ENCODE data around the gene SH2D4B. TPM values are rescaled to one million over a fixed set of nuclear protein-coding genes. Genes with fewer than 3 reads are reported as not detected.

Gene SH2D4B
- under 1 TPM in 8 of 10 donors, not detected in 2; 0.07 to 0.16 (median 0.10) TPM for polyA plus RNA-seq (ENCODE audit: insufficient read length in 10 of 10)
- long read RNA-seq, donor 1, result 0 reads
- long read RNA-seq, donor 2, result 0 reads
- long read RNA-seq, donor 3, result 0 reads
- long read RNA-seq, donor 4, result 0 reads
- long read RNA-seq, donor 5, result 0 reads
- long read RNA-seq, donor 6, result 0 reads
- long read RNA-seq, donor 7, result 0 reads
- long read RNA-seq, donor 8, result 0 reads
- long read RNA-seq, donor 9, result 0 reads

DNA sequence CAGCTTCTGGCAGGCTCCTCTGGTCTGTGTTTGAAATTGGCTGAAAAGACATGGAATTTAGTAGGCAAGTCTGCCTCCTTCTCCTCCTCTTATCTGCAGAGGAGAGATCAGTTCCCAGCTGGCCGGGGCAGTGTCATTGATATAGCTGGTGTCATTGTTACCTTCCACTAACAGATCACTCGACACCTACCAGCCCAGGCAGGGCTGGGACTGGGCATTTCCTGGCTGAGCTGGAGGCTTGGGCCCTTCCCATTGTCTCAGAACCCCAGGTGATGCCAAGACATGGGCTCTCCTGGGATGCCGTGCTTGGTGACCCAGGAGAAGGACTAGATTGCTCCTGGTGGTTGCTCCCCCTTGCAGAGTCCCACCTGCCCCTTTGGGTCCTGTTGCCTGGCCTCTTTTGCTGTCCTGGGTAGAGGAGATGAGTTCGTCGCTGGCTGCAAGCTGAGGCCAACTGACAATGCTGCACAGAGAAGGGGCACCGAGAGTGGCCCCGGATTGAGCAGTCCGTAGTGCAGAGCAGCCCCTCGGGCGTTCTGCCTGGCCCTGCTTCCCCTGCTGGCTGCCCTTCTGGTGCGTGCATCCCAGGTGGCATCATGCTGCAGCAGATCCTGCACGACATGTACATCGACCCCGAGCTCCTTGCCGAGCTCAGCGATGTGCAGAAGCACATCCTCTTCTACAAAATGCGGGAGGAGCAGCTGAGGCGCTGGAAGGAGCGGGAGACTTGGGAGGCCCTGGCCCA is at the start of gene SH2D4B:
Gene SH2D4B, plus strand, starts transcription at position 167 of the 745 bp plus-strand sequence. Its CDS starts 430 bp downstream, at position 597.
- no peak for DNase-seq

DNA sequence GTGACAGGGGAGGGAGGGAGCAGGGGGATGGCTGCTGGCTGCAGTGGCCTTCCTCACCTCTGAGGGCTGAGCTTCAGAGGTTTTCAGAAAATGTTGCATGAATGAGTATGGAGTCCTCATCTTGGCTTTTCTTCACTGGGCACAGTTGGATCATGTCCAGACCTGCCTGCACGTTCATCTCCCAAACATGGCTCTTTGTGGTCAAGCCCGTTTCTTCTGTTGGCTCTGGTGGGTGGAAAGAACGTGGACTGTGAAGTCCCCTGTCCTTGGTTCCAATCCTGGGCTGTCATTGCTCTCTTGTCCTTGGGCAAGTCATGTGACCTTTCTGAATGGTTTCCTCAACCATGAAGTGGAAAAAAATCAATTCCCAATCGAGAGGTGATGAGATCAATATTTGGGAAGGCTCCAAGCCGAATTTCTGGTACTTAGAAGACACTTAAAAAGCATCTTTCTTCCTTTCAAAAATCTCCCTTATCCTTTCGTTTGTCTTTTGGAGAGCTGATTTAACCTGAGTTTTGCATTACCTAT is 49.1 kb upstream of the SH2D4B start:
- no peak for DNase-seq

DNA sequence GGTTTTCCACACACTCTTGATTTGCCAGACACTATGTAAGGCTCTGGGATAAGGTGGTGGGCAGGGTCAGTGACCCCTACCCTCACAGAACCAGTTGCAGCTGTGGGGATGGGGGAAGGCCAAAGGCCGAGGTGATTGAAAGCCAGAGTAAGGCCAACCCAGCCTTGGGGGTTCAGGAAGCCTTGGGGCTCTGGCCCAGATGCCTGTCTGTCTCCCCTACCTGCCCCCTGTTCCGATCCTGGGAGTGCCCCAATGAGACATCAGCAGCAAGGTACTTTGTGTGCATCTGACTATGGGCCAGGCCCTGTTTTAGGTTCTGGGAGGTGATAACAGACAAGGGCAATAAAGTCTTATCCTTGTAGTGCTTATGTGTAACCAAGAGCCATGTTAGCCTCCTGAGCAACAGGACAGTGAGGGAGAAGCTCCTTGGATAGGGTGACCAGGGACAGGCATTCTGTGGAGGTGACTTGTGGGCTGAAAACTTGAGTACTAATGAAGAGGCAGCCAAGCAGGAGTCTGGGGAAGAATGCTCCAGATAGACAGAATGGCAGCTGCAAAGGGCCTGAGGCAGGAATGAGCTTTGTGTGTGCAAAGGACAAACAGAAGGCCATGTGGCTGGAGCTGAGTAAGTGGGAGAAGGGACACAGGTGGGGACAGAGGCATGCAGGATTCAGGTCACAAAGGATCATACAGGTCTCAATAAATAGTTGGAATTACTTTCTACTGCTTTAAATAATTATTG is 48.2 kb upstream of the SH2D4B start:
- DNase-seq, result no peak

DNA sequence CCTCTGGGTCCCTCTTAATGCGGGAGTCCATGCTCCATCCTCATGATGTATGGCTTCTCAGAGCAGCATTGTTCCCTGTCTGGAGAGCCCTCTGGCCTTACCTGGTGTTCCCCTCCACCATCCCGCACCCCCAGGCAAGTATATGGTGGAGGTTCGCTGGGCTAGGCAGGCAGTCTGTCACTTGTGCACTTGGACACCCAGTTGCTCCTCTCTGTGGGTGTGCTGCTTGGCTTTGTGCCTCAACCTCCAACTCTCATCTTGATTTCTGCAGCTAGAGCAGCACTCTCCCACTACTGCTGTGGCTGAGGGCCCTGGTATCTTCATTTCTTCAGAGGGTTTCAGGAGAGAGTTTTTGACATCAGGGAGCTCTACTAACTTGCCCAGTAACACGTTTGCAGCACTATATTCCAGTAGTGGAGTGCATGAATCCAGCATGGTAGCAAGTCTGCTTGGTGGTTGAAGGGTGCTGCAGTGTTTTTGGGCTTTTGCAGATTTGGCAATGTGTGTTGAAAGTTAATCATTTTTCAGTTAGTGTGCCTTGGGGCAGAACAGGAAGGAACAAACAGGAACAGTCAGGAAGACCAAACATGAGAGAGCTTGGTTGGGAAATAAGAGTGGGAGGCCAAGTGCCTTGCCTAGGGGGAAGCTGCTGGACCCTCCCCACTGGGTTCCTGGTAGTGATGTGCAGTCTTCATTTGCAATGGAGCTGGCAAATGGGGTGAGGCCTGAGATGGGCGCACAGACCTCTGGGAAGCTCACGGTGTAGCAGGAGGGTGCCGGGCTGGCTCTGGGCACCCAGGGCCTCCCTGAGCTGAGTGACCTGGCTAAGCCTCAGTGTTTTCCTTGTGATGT is 46.2 kb upstream of the SH2D4B start:
- no peak for DNase-seq

DNA sequence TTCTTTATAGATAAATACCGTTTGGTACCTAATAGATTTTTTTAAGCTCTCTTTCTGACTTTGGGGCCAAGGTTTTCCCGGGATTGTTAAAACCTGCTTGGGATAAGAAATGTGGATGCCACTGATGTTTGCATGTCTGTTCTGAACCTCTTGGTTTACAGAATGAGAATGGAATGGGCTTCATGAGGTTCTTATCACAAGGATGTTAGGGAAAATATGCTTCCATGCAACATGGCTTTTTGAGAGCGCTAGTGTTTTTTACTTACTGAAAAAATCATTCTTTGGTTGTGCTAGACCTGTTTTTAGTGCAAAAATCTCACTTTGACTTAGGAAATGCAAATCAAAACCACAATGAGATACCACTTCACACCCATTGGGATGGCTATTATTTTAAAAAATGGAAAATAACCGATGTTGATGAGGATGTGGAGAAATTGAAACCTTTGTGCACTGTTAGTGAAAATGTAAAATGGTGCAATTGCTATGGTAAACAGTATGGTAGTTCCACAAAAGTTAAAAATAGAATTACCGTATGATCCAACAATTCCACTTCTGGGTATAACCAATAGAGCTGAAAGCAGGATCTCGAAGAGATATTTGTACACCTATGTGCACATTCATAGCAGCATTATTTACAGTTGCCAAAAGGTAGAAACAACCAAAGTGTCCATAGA is 44.7 kb upstream of the SH2D4B start:
- no peak for DNase-seq

DNA sequence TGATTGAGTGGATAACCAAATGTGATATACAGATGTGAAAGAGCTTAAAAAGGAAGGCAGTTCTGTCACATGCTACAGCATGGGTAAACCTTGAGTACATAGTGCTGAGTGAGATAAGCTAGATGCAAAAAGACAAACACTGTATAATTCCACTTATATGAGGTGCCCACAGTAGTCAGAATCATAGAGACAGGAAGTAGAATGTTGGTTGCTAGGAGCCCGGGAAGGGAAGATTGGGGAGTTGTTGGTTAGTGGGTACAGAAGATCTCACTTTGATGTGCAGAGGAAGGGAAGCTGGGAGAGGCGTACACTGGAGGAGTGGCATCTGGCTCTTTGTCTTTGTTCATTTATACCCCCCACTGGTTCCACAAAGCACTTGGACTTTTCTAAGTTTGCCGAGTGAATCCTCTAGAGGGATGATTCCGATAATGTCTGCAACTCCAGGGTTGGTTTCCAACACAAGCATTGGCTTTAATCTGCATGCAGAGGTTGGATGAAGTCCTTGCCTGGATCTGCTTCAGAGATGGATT is 44.1 kb upstream of the SH2D4B start:
- DNase-seq, result peak; percentile 45 to 70 (median 54)

DNA sequence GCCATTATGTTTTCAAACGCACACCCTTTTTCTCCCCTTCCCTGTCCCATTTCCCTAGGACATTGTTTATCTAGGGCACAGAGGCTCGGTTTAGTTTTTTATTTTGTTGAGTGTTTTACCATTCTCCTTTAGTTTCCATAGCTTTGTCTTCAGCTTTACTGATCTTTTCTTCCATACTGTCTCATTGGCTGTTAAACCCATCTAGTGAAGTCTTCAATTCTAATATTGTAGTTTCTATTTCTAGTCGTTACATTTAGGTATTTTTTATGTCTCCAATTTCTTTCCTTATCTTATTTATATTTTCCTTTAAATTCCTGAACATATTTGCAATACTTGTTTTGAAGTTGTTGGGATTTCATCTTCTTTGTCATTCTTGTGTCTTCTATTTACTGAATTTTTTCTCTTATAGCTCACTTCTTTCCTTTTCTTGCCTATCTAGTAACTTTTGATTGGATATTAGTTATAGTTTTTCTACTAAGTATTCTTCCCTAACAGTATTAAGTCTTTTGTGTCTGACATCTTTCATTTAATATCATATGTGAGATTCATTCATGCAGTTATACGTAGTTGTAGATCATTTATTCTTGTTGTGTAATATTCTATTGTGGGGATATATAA is 41.0 kb upstream of the SH2D4B start:
- no peak for DNase-seq

DNA sequence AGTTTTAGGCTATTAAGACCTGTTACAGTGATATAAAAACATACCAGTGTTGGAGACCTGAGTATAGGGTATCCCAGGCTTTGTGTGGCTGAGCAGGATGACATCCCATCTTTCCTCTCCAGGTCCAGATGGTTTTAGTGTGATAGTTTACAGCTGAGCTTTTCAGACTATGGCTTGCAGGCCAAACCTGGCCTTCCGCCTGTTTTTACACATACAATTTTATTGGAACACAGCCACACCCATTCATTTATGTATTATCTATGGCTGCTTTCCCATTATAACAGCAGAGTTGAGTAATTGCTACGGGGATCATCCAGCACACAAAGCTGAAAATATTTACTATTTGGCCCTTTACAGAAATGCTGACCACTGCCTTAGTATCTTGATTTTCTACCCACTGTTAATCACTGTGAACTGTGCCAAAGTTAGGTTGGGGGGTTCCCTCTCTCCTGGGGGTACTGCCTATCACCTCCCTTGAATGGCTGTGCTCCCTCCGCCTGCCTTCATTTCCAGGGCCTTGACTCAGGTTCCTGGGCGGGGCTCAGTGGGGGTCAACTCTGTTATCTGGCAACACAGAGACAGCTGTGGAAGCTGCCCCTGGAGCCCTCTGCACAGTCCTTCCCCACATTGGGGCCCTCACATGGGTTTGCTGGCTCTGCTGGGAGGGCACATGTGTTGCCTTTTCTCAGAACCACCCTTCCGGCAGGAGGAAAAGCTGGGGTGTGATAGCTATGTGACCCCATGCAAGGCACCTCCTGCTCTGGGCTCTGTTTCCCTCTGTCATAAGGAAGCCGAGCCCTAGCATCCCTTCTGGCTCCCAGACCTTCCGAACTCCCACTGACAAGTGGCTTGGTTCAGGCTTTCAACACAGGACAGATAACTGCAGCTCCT is 40.3 kb upstream of the SH2D4B start:
- peak; percentile 60 to 92 (median 77) for DNase-seq

DNA sequence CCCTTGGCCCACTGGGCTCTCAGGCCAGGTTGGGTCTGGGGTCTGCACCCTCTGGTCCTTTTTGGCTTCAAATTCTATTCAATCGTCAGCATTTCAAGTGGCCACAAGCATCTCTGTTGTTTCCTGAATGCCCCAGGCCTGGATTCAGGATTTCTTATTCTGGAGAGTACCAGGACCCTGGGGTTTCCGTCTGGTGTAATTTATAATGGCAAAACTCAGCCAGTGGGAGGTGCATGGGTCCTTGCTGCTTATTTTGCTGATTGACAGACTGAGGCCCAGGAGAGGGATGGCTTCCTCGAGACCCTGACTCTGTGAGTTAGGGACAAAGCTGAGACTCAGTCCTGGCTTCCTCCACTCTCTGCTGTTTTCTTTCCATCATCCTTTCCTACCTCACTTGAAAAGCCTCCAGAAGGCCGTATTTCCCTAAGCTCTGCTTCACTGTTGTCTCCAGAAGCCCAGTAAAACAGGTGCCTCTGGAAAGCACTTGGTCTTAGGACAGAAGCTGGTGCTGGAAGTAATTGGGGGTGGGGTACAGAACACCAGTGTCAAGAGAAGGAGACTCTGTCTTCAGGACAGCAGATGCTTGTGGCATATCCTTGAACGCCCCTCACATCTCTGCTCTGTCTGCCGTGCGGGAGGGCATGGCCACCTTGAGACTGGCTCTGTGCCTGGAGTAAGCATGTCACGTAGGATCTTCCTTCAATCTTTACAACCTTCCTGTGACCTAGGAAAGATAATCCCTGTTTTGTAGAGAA is 39.4 kb upstream of the SH2D4B start:
- no peak for DNase-seq

DNA sequence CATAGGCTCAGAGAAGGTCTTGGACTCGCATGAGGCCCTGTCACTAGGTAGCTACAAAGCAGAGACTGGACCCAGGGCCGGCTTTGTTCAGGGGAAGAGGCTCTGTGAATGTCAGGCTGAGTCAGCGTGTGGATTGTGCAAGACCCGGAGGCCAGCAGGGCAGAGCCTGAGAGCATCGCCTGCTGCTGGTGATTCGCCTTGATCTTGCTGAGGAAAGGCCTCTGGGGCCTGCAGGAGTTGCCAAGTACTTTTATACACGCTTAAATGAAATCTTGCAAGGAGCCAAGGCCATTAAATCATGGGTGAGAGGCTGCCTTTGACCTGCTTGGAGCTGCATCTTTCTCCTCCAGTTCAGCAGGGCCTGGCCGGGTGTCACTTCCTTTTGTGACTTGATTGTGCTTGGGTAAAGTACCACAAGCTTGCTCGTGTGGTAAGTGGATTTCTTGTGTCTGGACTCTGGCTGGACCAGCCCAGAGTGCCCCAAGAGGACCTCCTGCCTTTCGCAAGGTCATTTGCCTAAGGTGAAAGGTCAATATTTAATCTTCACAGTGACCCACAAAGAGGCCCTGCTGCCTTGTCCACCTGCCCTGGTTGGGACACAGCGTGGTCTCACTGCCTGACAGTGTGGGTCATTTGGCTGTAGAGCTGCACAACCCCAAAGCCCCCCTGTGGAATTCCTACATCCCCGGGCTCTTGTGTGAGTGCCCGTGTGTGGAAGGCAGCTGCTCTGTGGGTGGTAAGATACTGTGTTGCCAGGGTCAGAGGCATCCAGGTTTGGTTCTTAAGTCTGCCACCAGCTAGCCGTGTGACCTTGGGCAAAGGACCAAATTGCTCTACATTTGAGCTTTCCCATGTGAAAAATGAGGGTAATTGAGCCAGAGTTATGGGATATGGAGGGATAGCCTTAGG is 38.6 kb upstream of the SH2D4B start:
- peak; percentile 81 to 92 (median 88) for DNase-seq

DNA sequence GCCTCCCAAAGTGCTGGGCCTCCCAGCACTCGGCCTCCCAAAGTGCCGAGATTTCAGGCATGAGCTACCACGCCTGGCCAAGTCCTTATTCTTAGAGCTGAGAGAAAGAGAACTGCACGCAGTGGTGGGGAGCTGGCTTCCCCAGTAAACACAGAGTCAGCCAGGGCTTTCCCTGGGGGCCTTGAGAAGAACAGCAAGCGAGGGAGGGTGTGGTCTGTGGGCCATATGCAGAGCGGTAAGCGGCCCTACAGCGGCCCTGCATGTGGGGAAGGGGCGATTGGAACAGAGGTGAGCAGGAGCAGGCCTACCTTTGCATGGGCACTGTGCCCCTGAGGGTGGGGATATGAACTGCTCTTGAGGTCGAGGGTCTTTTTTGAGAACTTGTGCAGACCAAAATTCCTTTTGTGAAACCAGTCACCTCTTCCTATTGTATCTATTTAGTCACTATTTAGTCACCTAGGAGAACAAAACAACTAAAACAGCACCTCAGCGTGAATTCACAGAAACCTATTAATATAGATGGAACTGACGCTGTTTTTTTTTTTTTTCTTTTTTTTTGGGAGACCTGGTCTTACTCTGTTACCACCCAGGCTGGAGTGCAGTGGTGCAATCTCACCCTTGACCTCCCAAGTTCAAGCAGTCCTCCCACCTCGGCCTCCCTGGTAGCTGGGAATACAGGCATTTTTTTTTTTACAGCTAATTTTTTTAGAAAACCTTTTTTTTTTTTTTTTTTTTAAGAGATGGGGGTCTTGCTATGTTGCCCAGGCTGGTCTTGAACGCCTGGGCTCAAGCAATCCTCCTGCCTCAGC is 36.9 kb upstream of the SH2D4B start:
- peak; percentile 52 to 91 (median 78) for DNase-seq

DNA sequence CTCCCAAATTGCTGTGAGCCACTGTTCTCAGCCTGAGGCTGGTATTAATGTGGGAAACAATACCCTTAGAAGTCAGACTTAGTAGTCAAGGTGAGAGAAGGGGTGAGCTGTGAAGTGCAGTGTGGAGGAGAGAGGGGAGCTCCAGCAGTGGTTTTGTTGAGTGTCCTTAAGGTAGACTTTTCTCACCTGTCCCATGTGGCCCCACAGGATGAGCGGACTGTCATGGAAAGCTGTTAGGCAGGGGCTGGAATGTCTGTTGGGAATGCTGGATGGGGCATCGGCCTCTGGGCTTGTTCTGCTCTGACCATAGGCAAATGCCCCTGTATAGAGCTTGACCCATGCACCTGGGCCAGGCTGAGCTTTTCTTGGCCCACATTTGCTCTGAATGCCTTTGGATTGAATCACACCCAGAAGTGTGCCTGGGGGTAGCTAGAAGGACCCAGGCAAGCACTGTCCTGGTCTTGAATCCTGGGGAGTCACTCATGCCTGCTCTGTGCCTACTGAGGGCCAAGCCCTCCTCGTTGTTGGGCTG is 36.3 kb upstream of the SH2D4B start:
- DNase-seq, result no peak

DNA sequence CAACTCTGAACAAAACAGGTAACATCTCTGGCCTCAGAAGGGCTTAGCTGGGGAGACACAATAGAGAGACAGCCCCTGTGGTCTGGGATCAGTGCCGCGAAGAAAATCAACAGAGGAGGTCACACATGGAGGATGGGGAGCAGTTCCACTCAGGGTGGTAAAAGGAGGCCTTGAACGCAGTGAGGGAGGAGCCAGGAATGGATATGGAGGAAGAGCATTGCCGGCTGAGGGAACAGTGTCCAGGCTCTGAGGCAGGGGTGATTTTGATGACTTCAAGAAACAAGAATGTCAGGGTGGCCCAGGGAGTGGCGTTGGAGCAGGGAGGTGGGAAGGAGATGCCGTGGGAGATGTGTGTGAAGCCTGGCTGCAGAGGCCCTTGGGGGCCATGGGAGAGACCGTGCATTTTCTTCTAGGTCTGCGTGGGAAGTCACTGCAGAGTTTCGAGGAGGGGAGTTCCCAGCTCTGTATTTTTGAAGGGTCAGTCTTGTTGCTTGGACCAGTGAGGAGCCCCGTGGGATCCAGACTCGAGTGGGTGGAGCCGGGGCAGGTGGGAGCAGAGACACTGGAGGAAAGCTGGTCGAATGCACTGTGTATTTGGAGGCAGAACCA is 35.7 kb upstream of the SH2D4B start:
- no peak for DNase-seq

DNA sequence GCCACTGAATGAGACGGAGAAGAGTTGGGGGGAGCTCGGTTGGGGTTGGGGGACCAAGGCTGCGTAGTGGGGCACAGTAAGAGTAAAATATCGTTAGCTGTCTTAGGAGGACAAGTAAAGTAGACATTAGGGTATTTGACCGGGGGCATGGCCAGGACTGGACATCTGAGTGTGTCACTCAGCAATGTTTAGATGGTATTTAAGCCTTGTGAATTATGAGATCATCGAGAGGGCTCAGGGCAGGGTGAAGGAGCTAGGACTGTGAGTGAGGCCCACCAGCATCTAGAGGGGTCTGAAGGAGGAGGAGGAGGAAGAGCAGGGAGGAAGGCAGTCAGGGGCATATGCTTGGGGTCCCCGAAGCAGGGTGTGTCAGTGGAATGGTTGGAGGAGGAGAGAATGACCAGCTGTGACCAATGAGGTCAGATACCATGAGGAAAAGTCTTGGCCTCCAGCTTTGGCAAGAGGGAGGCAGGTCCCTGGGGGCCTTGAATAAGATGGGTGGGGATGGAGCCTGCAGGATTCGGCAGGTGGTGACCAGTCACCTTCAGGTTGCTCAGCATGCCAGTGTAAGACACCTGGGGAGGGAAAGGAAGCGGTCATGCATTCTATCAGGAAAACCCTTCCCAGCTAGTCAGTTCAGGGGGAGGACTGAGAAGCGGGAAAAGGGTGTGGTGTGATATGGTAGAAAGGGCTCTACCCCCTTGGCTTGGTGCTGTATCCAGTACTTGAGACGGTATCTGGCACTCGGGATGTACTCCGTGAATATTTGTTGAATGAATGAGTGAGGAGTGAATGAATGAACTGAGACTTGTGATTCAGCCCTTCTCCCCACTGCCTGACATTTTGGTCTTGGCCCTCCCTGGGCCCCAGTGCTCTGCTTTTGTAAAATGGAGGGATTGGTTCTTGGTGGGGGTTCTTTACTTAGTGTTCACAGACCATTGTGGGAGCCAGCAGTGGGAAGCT is 34.8 kb upstream of the SH2D4B start:
- no peak for DNase-seq
